ENCODE results near the gene LEFTY1. TPM values are rescaled to one million over a fixed set of nuclear protein-coding genes. Genes with fewer than 3 reads are reported as not detected.

The LEFTY1 gene
- total and polyA plus RNA-seq, 9 of the 15 experiments (the other 6 are each of a cell fraction or from before 2014, with no cell fraction given): 0.07 to 0.24 (median 0.17) TPM; not detected in 5

DNA sequence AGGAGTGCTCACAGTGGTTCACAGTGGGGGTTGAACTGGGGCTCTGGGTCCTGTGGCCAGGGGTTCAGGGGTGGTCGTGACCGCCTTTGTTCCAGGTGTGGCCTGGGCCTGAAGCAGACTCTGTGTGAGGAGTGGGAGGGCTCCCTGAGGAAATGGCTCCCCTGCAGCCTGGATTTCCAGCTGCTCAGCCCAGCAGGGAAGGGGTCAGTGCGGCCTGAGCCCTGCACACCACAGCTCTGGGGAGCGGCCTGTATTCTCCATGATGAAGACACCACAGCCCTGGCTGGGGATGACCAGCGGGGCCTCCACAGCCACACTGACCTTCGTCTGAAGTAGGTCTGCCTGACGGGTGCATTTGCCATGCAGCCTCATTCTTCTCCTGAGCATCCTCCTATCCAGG, 18.4 kb upstream of the LEFTY1 start:
- Histone ChIP-seq H2AFZ (ENCODE audit: low read depth, low read length) (no peak overlapping the region), H3K4me2 (ENCODE audit: insufficient read depth, low read length) (no peak overlapping the region), H3K4me1 (replicated peaks in 1 of 2; ENCODE audit: control insufficient read depth in 2 of 2, insufficient read depth in 2 of 2, low read length in 2 of 2) (peaks cover 0 to 10% of the 10 kb centered on the region in 2 experiments; a peak in 2 of 5 replicates), H3K4me3 (no peak overlapping the region), H3K27ac (ENCODE audit: extremely low read depth, low read depth, low read length) (no peak overlapping the region), H3K79me2 (ENCODE audit: control insufficient read depth, insufficient read depth, low read length) (no peaks in the 10 kb centered on the region), H3K27me3 (ENCODE audit: control insufficient read depth in 2 of 2, insufficient read depth in 2 of 2, low read length in 2 of 2) (no peaks in the 10 kb centered on the region), H3K9me3 (replicated peaks; ENCODE audit: control insufficient read depth, insufficient read depth, low read depth, low read length) (no peaks in the 10 kb centered on the region), H3K36me3 (ENCODE audit: control insufficient read depth, insufficient read depth, low read length) (no peaks in the 10 kb centered on the region), H3K9me1 (ENCODE audit: control insufficient read depth, insufficient read depth, low read length) (no peaks in the 10 kb centered on the region), H4K20me1 (replicated peaks; ENCODE audit: control insufficient read depth, insufficient read depth, low read length) (no peaks in the 10 kb centered on the region), H3K9ac (ENCODE audit: insufficient read depth in 1 of 2, low read depth in 2 of 2, low read length in 2 of 2) (peak overlapping the region in 1 of 2 experiments; percentile 53; a peak in 2 of 4 replicates)
- BruUV-seq (replicated peaks): no TSS peak
- CTCF ChIA-PET (ENCODE audit: low intra/inter-chr PET ratio): no interaction called here
- in situ Hi-C loops (cut with MboI) (no loop called here), intact Hi-C loops (cut with micrococcal nuclease) (no loop called here)
- ATAC-seq (peak; percentile 21; the same call in 2 of the 3 replicates), FAIRE-seq (no peak), DNase-seq (ENCODE audit: extremely low read depth in 1 of 4, low spot score in 3 of 4) (no peak)
- TF ChIP-seq, protein P1, sequence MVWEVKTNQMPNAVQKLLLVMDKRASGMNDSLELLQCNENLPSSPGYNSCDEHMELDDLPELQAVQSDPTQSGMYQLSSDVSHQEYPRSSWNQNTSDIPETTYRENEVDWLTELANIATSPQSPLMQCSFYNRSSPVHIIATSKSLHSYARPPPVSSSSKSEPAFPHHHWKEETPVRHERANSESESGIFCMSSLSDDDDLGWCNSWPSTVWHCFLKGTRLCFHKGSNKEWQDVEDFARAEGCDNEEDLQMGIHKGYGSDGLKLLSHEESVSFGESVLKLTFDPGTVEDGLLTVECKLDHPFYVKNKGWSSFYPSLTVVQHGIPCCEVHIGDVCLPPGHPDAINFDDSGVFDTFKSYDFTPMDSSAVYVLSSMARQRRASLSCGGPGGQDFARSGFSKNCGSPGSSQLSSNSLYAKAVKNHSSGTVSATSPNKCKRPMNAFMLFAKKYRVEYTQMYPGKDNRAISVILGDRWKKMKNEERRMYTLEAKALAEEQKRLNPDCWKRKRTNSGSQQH (CRISPR knock-in tag; IDR thresholded peaks at IDR 0.05): no peak
- TF ChIP-seq, protein P2, sequence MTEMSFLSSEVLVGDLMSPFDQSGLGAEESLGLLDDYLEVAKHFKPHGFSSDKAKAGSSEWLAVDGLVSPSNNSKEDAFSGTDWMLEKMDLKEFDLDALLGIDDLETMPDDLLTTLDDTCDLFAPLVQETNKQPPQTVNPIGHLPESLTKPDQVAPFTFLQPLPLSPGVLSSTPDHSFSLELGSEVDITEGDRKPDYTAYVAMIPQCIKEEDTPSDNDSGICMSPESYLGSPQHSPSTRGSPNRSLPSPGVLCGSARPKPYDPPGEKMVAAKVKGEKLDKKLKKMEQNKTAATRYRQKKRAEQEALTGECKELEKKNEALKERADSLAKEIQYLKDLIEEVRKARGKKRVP (CRISPR knock-in tag; IDR thresholded peaks at IDR 0.05): no peak
- TF ChIP-seq SNRNP70 (optimal IDR thresholded peaks at IDR 0.05; ENCODE audit: low read depth, low read length) (no peak), PYGO2 (tag; IDR thresholded peaks at IDR 0.05) (no peak), ZNF239 (CRISPR knock-in tag; IDR thresholded peaks at IDR 0.05) (no peak), TCFL5 (CRISPR knock-in tag; conservative IDR thresholded peaks at IDR 0.05) (no peak), TCF3 (CRISPR knock-in tag; IDR thresholded peaks at IDR 0.05) (no peak), CBX1 (IDR thresholded peaks at IDR 0.05; ENCODE audit: low read depth) (no peak), NONO (IDR thresholded peaks at IDR 0.05; ENCODE audit: low read depth in 2 of 2, low read length in 1 of 2) (no peak), SLC30A9 (CRISPR knock-in tag; IDR thresholded peaks at IDR 0.05) (no peak), ZNF384 (IDR thresholded peaks at IDR 0.05; ENCODE audit: low read depth, low read length) (no peak), CEBPB (tag; IDR thresholded peaks at IDR 0.05) (no peak)
- TF ChIP-seq, protein P3, sequence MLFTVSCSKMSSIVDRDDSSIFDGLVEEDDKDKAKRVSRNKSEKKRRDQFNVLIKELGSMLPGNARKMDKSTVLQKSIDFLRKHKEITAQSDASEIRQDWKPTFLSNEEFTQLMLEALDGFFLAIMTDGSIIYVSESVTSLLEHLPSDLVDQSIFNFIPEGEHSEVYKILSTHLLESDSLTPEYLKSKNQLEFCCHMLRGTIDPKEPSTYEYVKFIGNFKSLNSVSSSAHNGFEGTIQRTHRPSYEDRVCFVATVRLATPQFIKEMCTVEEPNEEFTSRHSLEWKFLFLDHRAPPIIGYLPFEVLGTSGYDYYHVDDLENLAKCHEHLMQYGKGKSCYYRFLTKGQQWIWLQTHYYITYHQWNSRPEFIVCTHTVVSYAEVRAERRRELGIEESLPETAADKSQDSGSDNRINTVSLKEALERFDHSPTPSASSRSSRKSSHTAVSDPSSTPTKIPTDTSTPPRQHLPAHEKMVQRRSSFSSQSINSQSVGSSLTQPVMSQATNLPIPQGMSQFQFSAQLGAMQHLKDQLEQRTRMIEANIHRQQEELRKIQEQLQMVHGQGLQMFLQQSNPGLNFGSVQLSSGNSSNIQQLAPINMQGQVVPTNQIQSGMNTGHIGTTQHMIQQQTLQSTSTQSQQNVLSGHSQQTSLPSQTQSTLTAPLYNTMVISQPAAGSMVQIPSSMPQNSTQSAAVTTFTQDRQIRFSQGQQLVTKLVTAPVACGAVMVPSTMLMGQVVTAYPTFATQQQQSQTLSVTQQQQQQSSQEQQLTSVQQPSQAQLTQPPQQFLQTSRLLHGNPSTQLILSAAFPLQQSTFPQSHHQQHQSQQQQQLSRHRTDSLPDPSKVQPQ (CRISPR knock-in tag; IDR thresholded peaks at IDR 0.05; ENCODE audit: borderline replicate concordance): no peak
- TF ChIP-seq, protein P4, sequence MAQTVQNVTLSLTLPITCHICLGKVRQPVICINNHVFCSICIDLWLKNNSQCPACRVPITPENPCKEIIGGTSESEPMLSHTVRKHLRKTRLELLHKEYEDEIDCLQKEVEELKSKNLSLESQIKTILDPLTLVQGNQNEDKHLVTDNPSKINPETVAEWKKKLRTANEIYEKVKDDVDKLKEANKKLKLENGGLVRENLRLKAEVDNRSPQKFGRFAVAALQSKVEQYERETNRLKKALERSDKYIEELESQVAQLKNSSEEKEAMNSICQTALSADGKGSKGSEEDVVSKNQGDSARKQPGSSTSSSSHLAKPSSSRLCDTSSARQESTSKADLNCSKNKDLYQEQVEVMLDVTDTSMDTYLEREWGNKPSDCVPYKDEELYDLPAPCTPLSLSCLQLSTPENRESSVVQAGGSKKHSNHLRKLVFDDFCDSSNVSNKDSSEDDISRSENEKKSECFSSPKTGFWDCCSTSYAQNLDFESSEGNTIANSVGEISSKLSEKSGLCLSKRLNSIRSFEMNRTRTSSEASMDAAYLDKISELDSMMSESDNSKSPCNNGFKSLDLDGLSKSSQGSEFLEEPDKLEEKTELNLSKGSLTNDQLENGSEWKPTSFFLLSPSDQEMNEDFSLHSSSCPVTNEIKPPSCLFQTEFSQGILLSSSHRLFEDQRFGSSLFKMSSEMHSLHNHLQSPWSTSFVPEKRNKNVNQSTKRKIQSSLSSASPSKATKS (CRISPR knock-in tag; IDR thresholded peaks at IDR 0.05): no peak
- 65% methylated on average over 7 of the region's 7 CpGs for WGBS (ENCODE audit: insufficient coverage, low coverage, missing lambda C conversion rate)
- POLR2A ChIA-PET: interaction anchor here (0.7 kb wide), 2 partner anchors 9 to 1519 kb away, joined by 3 to 4 read pairs; no protein-coding TSS in a partner anchor

Data from K562 (cell line).